Loucy (cell line): ENCODE results near the gene CEP57L1.

ENCODE experiments used
- H2AFZ ChIP-seq: fragments of 200-600 bp; sonication (generic); 2 replicates; pipeline ENCODE4 v1.6.0; 2016; ENCODE audit warnings: antibody characterized with exemption, mild to moderate bottlenecking, low read length, moderate library complexity
- H3F3A ChIP-seq: fragments of 200-600 bp; 2 replicates; pipeline ENCODE4 v1.6.0; 2016; ENCODE audit warnings: antibody characterized with exemption, low read depth, mild to moderate bottlenecking
- H3K27me3 ChIP-seq: fragments of 200-600 bp; sonication (generic); 2 replicates; pipeline ENCODE4 v1.6.1; 2014; ENCODE audit warnings: low read length, mild to moderate bottlenecking; ENCODE audit not compliant: insufficient read depth, poor library complexity, severe bottlenecking
- H3K36me3 ChIP-seq: fragments of 200-600 bp; sonication (generic); 2 replicates; pipeline ENCODE4 v1.6.1; 2016; ENCODE audit warnings: low read length; ENCODE audit not compliant: insufficient read depth
- H3K4me1 ChIP-seq: fragments of 200-600 bp; sonication (generic); 2 replicates; pipeline ENCODE4 v1.5.1; 2014; ENCODE audit warnings: low read length, mild to moderate bottlenecking; ENCODE audit not compliant: insufficient read depth, poor library complexity, severe bottlenecking
- H3K4me2 ChIP-seq: fragments of 200-600 bp; sonication (generic); 2 replicates; pipeline ENCODE4 v1.6.0; 2014; ENCODE audit warnings: antibody characterized with exemption, low read length, low read depth, mild to moderate bottlenecking; ENCODE audit not compliant: poor library complexity, severe bottlenecking
- H3K4me3 ChIP-seq: fragments of 200-600 bp; sonication (generic); 2 replicates; pipeline ENCODE4 v1.5.1; 2014; ENCODE audit warnings: low read length, mild to moderate bottlenecking, mixed read lengths; ENCODE audit not compliant: poor library complexity, severe bottlenecking
- H3K79me2 ChIP-seq: fragments of 200-600 bp; sonication (generic); 2 replicates; pipeline ENCODE4 v1.6.1; 2014; ENCODE audit warnings: low read length; ENCODE audit not compliant: insufficient read depth
- H3K9ac ChIP-seq: fragments of 200-600 bp; sonication (generic); 2 replicates; pipeline ENCODE4 v1.6.0; 2014; ENCODE audit warnings: mild to moderate bottlenecking, low read depth, low read length, moderate library complexity; ENCODE audit not compliant: poor library complexity, severe bottlenecking
- H3K9me2 ChIP-seq: fragments of 200-600 bp; sonication (generic); replicated peaks from 2 replicates; pipeline ENCODE4 v1.6.1; 2016; ENCODE audit warnings: low read depth, low read length, mixed read lengths
- H3K9me3 ChIP-seq: fragments of 200-600 bp; sonication (generic); 2 replicates; pipeline ENCODE4 v1.6.1; 2014; ENCODE audit warnings: mild to moderate bottlenecking, antibody characterized with exemption, low read length, low read depth; ENCODE audit not compliant: insufficient read depth
- H4K20me1 ChIP-seq: fragments of 200-600 bp; sonication (generic); 2 replicates; pipeline ENCODE4 v1.6.0; 2014; ENCODE audit warnings: antibody characterized with exemption, low read length, mild to moderate bottlenecking; ENCODE audit not compliant: insufficient read depth, poor library complexity, severe bottlenecking
- CTCF ChIP-seq: fragments of 200-600 bp; sonication (generic); conservative IDR thresholded peaks from 2 replicates; pipeline ENCODE4 v1.5.1; 2014; ENCODE audit warnings: mild to moderate bottlenecking, antibody characterized with exemption, low read length
- EZH2phosphoT487 ChIP-seq: fragments of 200-600 bp; IDR thresholded peaks from 2 replicates; pipeline ENCODE4 v1.6.1; 2018; ENCODE audit warnings: antibody characterized with exemption, mild to moderate bottlenecking, moderate library complexity, borderline replicate concordance

The CEP57L1 gene

GRCh38 chr6:109059153-109059552 lies 36.2 kb upstream of the CEP57L1 start:
- no peaks in the 10 kb centered on the region for H4K20me1 ChIP-seq

GRCh38 chr6:109059571-109060021 lies 35.7 kb upstream of the CEP57L1 start:
- no peaks in the 10 kb centered on the region for H3K36me3 ChIP-seq
- H3K27me3 ChIP-seq: no peaks in the 10 kb centered on the region
- H2AFZ ChIP-seq: peak overlapping the region; percentile 72; the same call in 1 of the 2 replicates
- H3K79me2 ChIP-seq: peaks cover 13% of the 10 kb centered on the region; the same call in 1 of the 2 replicates
- H3K4me2 ChIP-seq: peak overlapping the region; percentile 47
- H3K4me3 ChIP-seq: peak overlapping the region; percentile 15
- peaks cover 36% of the 10 kb centered on the region for H3K4me1 ChIP-seq
- H4K20me1 ChIP-seq: no peaks in the 10 kb centered on the region
- TF ChIP-seq EZH2phosphoT487 (no peak), CTCF (no peak)
- H3K9ac ChIP-seq: peak overlapping the region; percentile 35
- H3K9me2 ChIP-seq: no peaks in the 10 kb centered on the region
- H3F3A ChIP-seq: no peaks in the 10 kb centered on the region
- H3K9me3 ChIP-seq: no peaks in the 10 kb centered on the region

More at GRCh38 chr6:109059153-109059552, 36.2 kb upstream of the CEP57L1 start:
- peak overlapping the region; percentile 47 for H3K4me2 ChIP-seq
- no peaks in the 10 kb centered on the region for H3F3A ChIP-seq
- H3K4me3 ChIP-seq: peak overlapping the region; percentile 15
- no peaks in the 10 kb centered on the region for H3K27me3 ChIP-seq
- H3K4me1 ChIP-seq: peaks cover 40% of the 10 kb centered on the region
- peak overlapping the region; percentile 35 for H3K9ac ChIP-seq
- H3K9me3 ChIP-seq: no peaks in the 10 kb centered on the region
- no peaks in the 10 kb centered on the region for H3K36me3 ChIP-seq
- TF ChIP-seq EZH2phosphoT487: no peak
- TF ChIP-seq CTCF: no peak
- H2AFZ ChIP-seq: peak overlapping the region; percentile 72; the same call in 1 of the 2 replicates
- H3K79me2 ChIP-seq: peaks cover 13% of the 10 kb centered on the region; the same call in 1 of the 2 replicates
- H3K9me2 ChIP-seq: no peaks in the 10 kb centered on the region

GRCh38 chr6:109060571-109060970 lies 34.7 kb upstream of the CEP57L1 start:
- H3K36me3 ChIP-seq: no peaks in the 10 kb centered on the region
- H4K20me1 ChIP-seq: no peaks in the 10 kb centered on the region
- H3K4me2 ChIP-seq: no peak overlapping the region
- no peaks in the 10 kb centered on the region for H3K9me3 ChIP-seq
- peaks cover 32% of the 10 kb centered on the region for H3K4me1 ChIP-seq
- H3K79me2 ChIP-seq: peaks cover 9% of the 10 kb centered on the region; the same call in 1 of the 2 replicates
- no peak overlapping the region for H3K4me3 ChIP-seq
- no peak overlapping the region for H2AFZ ChIP-seq
- no peak overlapping the region for H3K9ac ChIP-seq
- H3F3A ChIP-seq: no peaks in the 10 kb centered on the region
- no peaks in the 10 kb centered on the region for H3K9me2 ChIP-seq
- TF ChIP-seq CTCF (no peak), EZH2phosphoT487 (no peak)
- H3K27me3 ChIP-seq: no peaks in the 10 kb centered on the region
